Measurements from ENCODE around the gene KSR1.

GRCh38 chr17:27523712-27524111 is 67.5 kb downstream of the KSR1 start:
- TF ChIP-seq CTCF (conservative IDR thresholded peaks at IDR 0.05), result no peak
- TF ChIP-seq EZH2 (IDR thresholded peaks at IDR 0.05; ENCODE audit: low read depth), result no peak
